ENCODE data around the gene MAGEE1.

MAGEE1 gene

GRCh38 chrX:76427560-76428242 is at the start of gene MAGEE1:
Gene MAGEE1, plus strand, starts transcription at chrX:76427710. Its CDS starts 221 bp downstream, at chrX:76427931.
- DNase-seq = no peak

- no peak for DNase-seq
Measured at GRCh38 chrX:76398970-76399369, 28.5 kb upstream of the MAGEE1 start.

GRCh38 chrX:76407795-76408194 is 19.7 kb upstream of the MAGEE1 start:
- DNase-seq = no peak

- no peak for DNase-seq
Measured at GRCh38 chrX:76420237-76420636, 7.3 kb upstream of the MAGEE1 start.

GRCh38 chrX:76428243-76429130 is 977 bp downstream of the MAGEE1 start:
- no peak for DNase-seq

GRCh38 chrX:76433219-76433618 is 5.7 kb downstream of the MAGEE1 start:
- no peak for DNase-seq

- no peak for DNase-seq
Measured at GRCh38 chrX:76434103-76434741, 6.7 kb downstream of the MAGEE1 start.

GRCh38 chrX:76439188-76439587 is 11.7 kb downstream of the MAGEE1 start:
- DNase-seq = no peak

GRCh38 chrX:76453737-76454406 is 26.4 kb downstream of the MAGEE1 start:
- DNase-seq = no peak

- DNase-seq = no peak
Measured at GRCh38 chrX:76454456-76454927, 27.0 kb downstream of the MAGEE1 start.

- DNase-seq = no peak
Measured at GRCh38 chrX:76477353-76477752, 49.8 kb downstream of the MAGEE1 start.

Measured in cortex of kidney (tissue), 1 donor.